DND-41 (cell line): ENCODE data around the gene SCLY.

Source experiments
- ATAC-seq: fragments of 200-7000 bp; cut with Tn5 transposase; 3 replicates; pipeline ENCODE4 v1.9.1; 2021; ENCODE audit warnings: low read depth; ENCODE audit not compliant: insufficient read depth
- DNase-seq: peaks from one replicate; pipeline ENCODE4 v3.0.0-alpha.2; 2020
- H2AFZ ChIP-seq: 2 replicates; pipeline ENCODE4 v1.6.0; 2012; ENCODE audit warnings: low read depth, low read length
- H3K27ac ChIP-seq: 2 replicates; pipeline ENCODE4 v1.5.1; 2012; ENCODE audit warnings: low read length, inconsistent platforms
- H3K27me3 ChIP-seq: fragments of 200-600 bp; sonication (generic); 2 replicates; pipeline ENCODE4 v1.6.0; 2012; ENCODE audit warnings: low read length, mild to moderate bottlenecking, inconsistent platforms; ENCODE audit not compliant: insufficient read depth, poor library complexity
- H3K36me3 ChIP-seq: 2 replicates; pipeline ENCODE4 v1.5.1; 2012; ENCODE audit warnings: low read length, inconsistent platforms; ENCODE audit not compliant: insufficient read depth
- H3K4me1 ChIP-seq: 2 replicates; pipeline ENCODE4 v1.5.1; 2012; ENCODE audit warnings: mild to moderate bottlenecking, low read length; ENCODE audit not compliant: insufficient read depth
- H3K4me2 ChIP-seq: 2 replicates; pipeline ENCODE4 v1.6.0; 2012; ENCODE audit warnings: mild to moderate bottlenecking, moderate library complexity, low read length, inconsistent platforms; ENCODE audit not compliant: insufficient read depth
- H3K4me3 ChIP-seq, 2 experiments: fragments of 200-600 bp in 1 of 2; shearing (Covaris generic) in 1 of 2; 2 replicates each; pipeline ENCODE4 v1.5.1; 2012 to 2016; ENCODE audit warnings: inconsistent platforms in 2 of 2, low read length in 2 of 2, mild to moderate bottlenecking in 2 of 2, low read depth in 1 of 2, moderate library complexity in 1 of 2
- H3K79me2 ChIP-seq: 2 replicates; pipeline ENCODE4 v1.6.0; 2012; ENCODE audit warnings: low read length, inconsistent platforms; ENCODE audit not compliant: insufficient read depth
- H3K9ac ChIP-seq: 2 replicates; pipeline ENCODE4 v1.6.0; 2012; ENCODE audit warnings: low read depth, mild to moderate bottlenecking, inconsistent platforms, low read length, moderate library complexity
- H3K9me3 ChIP-seq: 2 replicates; pipeline ENCODE4 v1.5.1; 2012; ENCODE audit warnings: low read length, moderate library complexity, mild to moderate bottlenecking, inconsistent platforms; ENCODE audit not compliant: insufficient read depth, severe bottlenecking
- H4K20me1 ChIP-seq: 2 replicates; pipeline ENCODE4 v1.6.0; 2012; ENCODE audit warnings: low read length; ENCODE audit not compliant: insufficient read depth
- CTCF ChIP-seq: IDR thresholded peaks from 2 replicates; pipeline ENCODE4 v1.5.1; 2012; ENCODE audit warnings: borderline replicate concordance, low read length, moderate library complexity, mild to moderate bottlenecking; ENCODE audit not compliant: poor library complexity, severe bottlenecking; ENCODE audit errors: extremely low read depth
- EZH2 ChIP-seq: IDR thresholded peaks from 3 replicates; pipeline ENCODE4 v1.6.1; 2012; ENCODE audit warnings: borderline replicate concordance, low read depth, mild to moderate bottlenecking, moderate library complexity, low read length, inconsistent platforms; ENCODE audit not compliant: severe bottlenecking

The SCLY gene

DNA sequence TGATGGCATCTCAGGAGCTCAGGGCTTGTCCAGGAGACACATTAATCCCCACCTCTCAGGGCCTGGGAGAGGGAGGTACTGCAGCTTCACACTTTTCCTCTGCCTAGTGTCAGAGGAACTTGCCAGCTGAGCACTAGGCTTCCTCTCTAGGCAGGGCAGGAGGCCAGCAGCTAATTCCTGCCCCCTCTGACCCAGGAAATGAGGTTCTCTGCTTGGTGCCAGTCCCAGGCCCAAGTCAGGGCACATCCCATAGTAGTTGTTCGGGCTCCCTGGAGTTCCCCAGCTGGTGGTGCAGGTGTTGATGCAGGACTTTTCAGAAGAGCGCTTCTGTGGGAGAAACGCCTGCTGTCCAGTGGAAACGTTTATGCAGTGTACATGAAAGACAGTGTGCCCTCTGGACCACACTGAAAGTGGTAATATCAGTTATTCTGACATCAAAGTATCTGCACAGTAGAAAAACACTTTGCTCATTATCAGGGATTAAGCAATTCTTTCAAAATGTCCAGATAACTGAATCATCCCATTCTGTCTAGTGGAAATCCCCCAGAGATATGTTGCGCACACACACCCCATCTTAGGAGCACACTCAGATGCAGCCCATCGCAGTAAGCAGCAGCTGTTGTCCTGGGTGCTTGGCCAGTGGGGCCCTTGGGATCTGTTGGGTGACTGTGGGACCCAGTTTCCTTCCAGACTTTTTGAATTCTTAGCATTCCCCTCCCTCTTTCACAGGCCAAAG is 17.8 kb upstream of the SCLY start:
- Histone ChIP-seq H3K27ac (no peak overlapping the region), H4K20me1 (peaks cover under 1% of the 10 kb centered on the region; the same call in 1 of the 2 replicates), H2AFZ (no peak overlapping the region), H3K4me2 (no peak overlapping the region), H3K9ac (no peak overlapping the region), H3K4me1 (no peaks in the 10 kb centered on the region), H3K27me3 (no peaks in the 10 kb centered on the region), H3K79me2 (no peaks in the 10 kb centered on the region), H3K36me3 (peaks cover 7% of the 10 kb centered on the region), H3K9me3 (no peaks in the 10 kb centered on the region), H3K4me3 (no peak overlapping the region)
- no peak for DNase-seq
- no peak for ATAC-seq
- TF ChIP-seq CTCF (no peak), EZH2 (no peak)

DNA sequence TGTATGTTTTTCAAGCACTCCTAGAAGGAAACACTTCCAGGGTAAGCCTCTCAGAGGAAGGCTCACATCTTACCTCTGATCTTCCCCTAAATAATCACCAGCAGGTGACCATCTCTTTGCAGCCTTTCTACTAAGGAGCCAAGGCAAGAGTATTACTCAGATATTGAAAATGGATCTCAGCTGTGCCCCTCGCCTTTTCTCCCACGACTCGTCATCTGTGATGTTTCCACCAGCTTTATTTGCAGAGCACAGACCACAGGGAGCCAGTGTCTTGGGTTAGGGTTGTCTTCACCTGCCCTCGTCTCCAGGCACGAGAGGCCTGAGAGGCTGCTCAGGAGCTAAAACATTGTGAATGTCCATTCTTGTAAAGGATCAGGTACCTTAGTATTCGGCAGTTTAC is 16.9 kb upstream of the SCLY start:
- Histone ChIP-seq H3K9me3 (no peaks in the 10 kb centered on the region), H3K27me3 (no peaks in the 10 kb centered on the region), H3K79me2 (no peaks in the 10 kb centered on the region), H2AFZ (no peak overlapping the region), H3K4me2 (no peak overlapping the region), H3K4me3 (no peak overlapping the region), H3K4me1 (no peaks in the 10 kb centered on the region), H3K36me3 (peaks cover 3% of the 10 kb centered on the region; the same call in 1 of the 2 replicates), H3K27ac (no peak overlapping the region), H3K9ac (no peak overlapping the region), H4K20me1 (no peaks in the 10 kb centered on the region)
- TF ChIP-seq CTCF (no peak), EZH2 (no peak)
- no peak for DNase-seq
- no peak for ATAC-seq

DNA sequence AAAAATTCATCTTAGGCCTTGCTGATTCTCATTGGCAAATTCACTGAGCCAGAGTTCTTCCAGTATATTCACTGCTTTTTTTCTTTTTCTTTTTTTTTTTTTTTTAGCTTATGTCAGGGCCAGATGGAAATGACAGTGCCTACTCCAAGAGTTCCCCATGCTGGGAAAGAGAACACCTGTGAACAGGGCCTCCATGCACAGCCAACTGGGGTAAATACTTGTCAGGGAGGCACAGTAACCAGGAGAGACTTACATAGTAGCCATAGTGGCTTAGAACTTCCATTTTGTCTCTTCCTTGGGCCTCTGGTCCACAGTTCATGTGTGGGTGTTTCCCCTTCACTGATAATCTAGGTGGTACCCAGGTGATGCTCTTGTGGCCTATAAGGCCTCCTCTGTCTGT is 15.2 kb upstream of the SCLY start:
- no peak for TF ChIP-seq CTCF
- TF ChIP-seq EZH2, result no peak
- no peak overlapping the region for H2AFZ ChIP-seq

More for the DNA sequence above, 15.2 kb upstream of the SCLY start:
- no peaks in the 10 kb centered on the region for H3K27me3 ChIP-seq
- H3K36me3 ChIP-seq, result peaks cover 3% of the 10 kb centered on the region; the same call in 1 of the 2 replicates
- no peaks in the 10 kb centered on the region for H3K4me1 ChIP-seq
- H4K20me1 ChIP-seq, result no peaks in the 10 kb centered on the region
- H3K79me2 ChIP-seq, result no peaks in the 10 kb centered on the region
- DNase-seq (no peak), ATAC-seq (no peak)
- H3K4me2 ChIP-seq, result no peak overlapping the region
- H3K27ac ChIP-seq, result no peak overlapping the region
- no peak overlapping the region for H3K9ac ChIP-seq
- no peaks in the 10 kb centered on the region for H3K9me3 ChIP-seq
- H3K4me3 ChIP-seq, result no peak overlapping the region
